NCI-H2029 treated with DMSO at 0.1 percent for 48 hours (cell line): ENCODE measurements around the gene POTEE.
"Not testable (repeated sequence)": the region's sequence is repeated elsewhere in the genome, so short reads cannot be mapped to it uniquely, and the experiment has no call there.

ENCODE experiments used
- DNase-seq: peaks from one replicate; lab custom pipeline; 2025; lab: John Stamatoyannopoulos, UW

Gene POTEE

GRCh38 chr2:131209030-131209772, at the start of gene POTEE:
Gene POTEE, plus strand, starts transcription at chr2:131209536. Its CDS starts 8,867 bp downstream, at chr2:131218403.
- not testable (repeated sequence) for DNase-seq

- not testable (repeated sequence) for DNase-seq
Observed at GRCh38 chr2:131165562-131165961, 43.8 kb upstream of the POTEE start.

GRCh38 chr2:131168538-131168937, 40.8 kb upstream of the POTEE start:
- no peak for DNase-seq

GRCh38 chr2:131178050-131178449, 31.3 kb upstream of the POTEE start:
- DNase-seq = not testable (repeated sequence)

- not testable (repeated sequence) for DNase-seq
Observed at GRCh38 chr2:131178721-131179418, 30.5 kb upstream of the POTEE start.

GRCh38 chr2:131181451-131181850, 27.9 kb upstream of the POTEE start:
- not testable (repeated sequence) for DNase-seq

GRCh38 chr2:131193421-131193820, 15.9 kb upstream of the POTEE start:
- DNase-seq = not testable (repeated sequence)

- not testable (repeated sequence) for DNase-seq
Observed at GRCh38 chr2:131196186-131196585, 13.2 kb upstream of the POTEE start.

- no peak for DNase-seq
Observed at GRCh38 chr2:131201098-131201497, 8.2 kb upstream of the POTEE start.

GRCh38 chr2:131207839-131208238, 1.5 kb upstream of the POTEE start:
- not testable (repeated sequence) for DNase-seq

- DNase-seq = not testable (repeated sequence)
Observed at GRCh38 chr2:131209773-131210104, 403 bp downstream of the POTEE start.

- not testable (repeated sequence) for DNase-seq
Observed at GRCh38 chr2:131210434-131211211, 1.3 kb downstream of the POTEE start.

GRCh38 chr2:131217238-131217986, 8.1 kb downstream of the POTEE start:
- not testable (repeated sequence) for DNase-seq

GRCh38 chr2:131235543-131236449, 26.5 kb downstream of the POTEE start:
- not testable (repeated sequence) for DNase-seq
